Ascending aorta (tissue), 2 donors: ENCODE measurements around the gene SMIM11. TPM values are rescaled to one million over a fixed set of nuclear protein-coding genes. Genes with fewer than 3 reads are reported as not detected.

Experiments used
- DNase-seq, 2 donors: peaks; one replicate each; pipeline ENCODE4 v3.0.0-alpha.2; 2019; ENCODE audit warnings: low spot score in 2 of 2
- H3K27ac ChIP-seq, 2 donors: fragments of 200-600 bp; sonication (generic); one replicate each; pipeline ENCODE4 v1.5.1; 2016 to 2017; ENCODE audit warnings: mild to moderate bottlenecking in 1 of 2
- H3K27me3 ChIP-seq: fragments of 200-600 bp; sonication (generic); one replicate; pipeline ENCODE4 v1.5.1; 2017
- H3K36me3 ChIP-seq, 2 donors: fragments of 200-600 bp; sonication (generic); one replicate each; pipeline ENCODE4 v1.5.1; 2016
- H3K4me1 ChIP-seq, 2 donors: fragments of 200-600 bp; sonication (generic); one replicate each; pipeline ENCODE4 v1.5.1; 2016 to 2017; ENCODE audit warnings: mild to moderate bottlenecking in 1 of 2
- H3K4me3 ChIP-seq, 2 donors: fragments of 200-600 bp; sonication (generic); one replicate each; pipeline ENCODE4 v1.5.1; 2016 to 2017; ENCODE audit warnings: mild to moderate bottlenecking in 1 of 2
- H3K9me3 ChIP-seq, 2 donors: fragments of 200-600 bp; sonication (generic); one replicate each; pipeline ENCODE4 v1.5.1; 2016
- CTCF ChIP-seq, 3 experiments: fragments of 200-600 bp in 2 of 3; fragments of 450-650 bp in 1 of 3; sonication (generic) in 2 of 3; IDR thresholded peaks; one replicate each; pipeline ENCODE4 v1.5.1; 2016 to 2019; ENCODE audit warnings: antibody characterized with exemption in 3 of 3, mild to moderate bottlenecking in 1 of 3, moderate library complexity in 1 of 3
- intact Hi-C: fragments of 100-400 bp; cut with DNase I; formaldehyde crosslinking; loops from one replicate; pipeline ENCODE4 v1.15.1; 2023
- total RNA-seq: library from RNA; depleted of rRNA; stranded (reverse); fragments of >200 nt; gene quantifications from one replicate; pipeline ENCODE4 v1.1.0, GENCODE V29; 2016

SMIM11 gene
- total RNA-seq, 1 donor from 2014 or later: not detected

GRCh38 chr21:34354836-34355235 lies 20.5 kb upstream of the SMIM11 start:
- Histone ChIP-seq H3K4me3 (no peak overlapping the region), H3K4me1 (peaks cover 0 to 8% of the 10 kb centered on the region in 2 donors), H3K9me3 (no peaks in the 10 kb centered on the region), H3K27me3 (no peaks in the 10 kb centered on the region), H3K36me3 (no peaks in the 10 kb centered on the region), H3K27ac (no peak overlapping the region)
- intact Hi-C loops: no loop called here
- no peak for TF ChIP-seq CTCF (IDR thresholded peaks at IDR 0.05)
- DNase-seq: peak in 1 of 2 donors; percentile 12

- TF ChIP-seq CTCF (IDR thresholded peaks at IDR 0.05): no peak
- Histone ChIP-seq H3K36me3 (no peaks in the 10 kb centered on the region), H3K27me3 (no peaks in the 10 kb centered on the region), H3K4me1 (peaks cover 0 to 8% of the 10 kb centered on the region in 2 donors), H3K4me3 (no peak overlapping the region), H3K9me3 (no peaks in the 10 kb centered on the region), H3K27ac (no peak overlapping the region)
- DNase-seq: peak in 1 of 2 donors; percentile 13
- intact Hi-C loops: no loop called here
Measured at GRCh38 chr21:34355570-34355969, 19.7 kb upstream of the SMIM11 start.

- Histone ChIP-seq H3K27me3 (no peaks in the 10 kb centered on the region), H3K27ac (no peak overlapping the region), H3K9me3 (no peaks in the 10 kb centered on the region), H3K4me1 (no peaks in the 10 kb centered on the region), H3K4me3 (no peak overlapping the region), H3K36me3 (no peaks in the 10 kb centered on the region)
- DNase-seq: peak in 1 of 2 donors; percentile 5
- no peak for TF ChIP-seq CTCF (IDR thresholded peaks at IDR 0.05)
- intact Hi-C loops: no loop called here
Measured at GRCh38 chr21:34357889-34358288, 17.4 kb upstream of the SMIM11 start.

- no peaks in the 10 kb centered on the region for H3K27me3 ChIP-seq
- H3K27ac ChIP-seq: no peak overlapping the region
- H3K36me3 ChIP-seq: no peaks in the 10 kb centered on the region
- DNase-seq: no peak
- TF ChIP-seq CTCF (IDR thresholded peaks at IDR 0.05): no peak
- H3K4me1 ChIP-seq: no peaks in the 10 kb centered on the region
- H3K9me3 ChIP-seq: no peaks in the 10 kb centered on the region
- intact Hi-C loops: no loop called here
- no peak overlapping the region for H3K4me3 ChIP-seq
Measured at GRCh38 chr21:34358866-34359265, 16.4 kb upstream of the SMIM11 start.

- Histone ChIP-seq H3K27me3 (no peaks in the 10 kb centered on the region), H3K4me3 (no peak overlapping the region), H3K36me3 (no peaks in the 10 kb centered on the region), H3K9me3 (no peaks in the 10 kb centered on the region), H3K4me1 (no peaks in the 10 kb centered on the region), H3K27ac (no peak overlapping the region)
- no peak for TF ChIP-seq CTCF (IDR thresholded peaks at IDR 0.05)
- DNase-seq: peak in 1 of 2 donors; percentile 27
- intact Hi-C loops: no loop called here
Measured at GRCh38 chr21:34360488-34361241, 14.6 kb upstream of the SMIM11 start.

GRCh38 chr21:34362136-34362444 lies 13.2 kb upstream of the SMIM11 start:
- intact Hi-C loops: no loop called here
- no peak for DNase-seq
- H3K4me3 ChIP-seq: no peak overlapping the region
- H3K27ac ChIP-seq: no peak overlapping the region
- no peaks in the 10 kb centered on the region for H3K9me3 ChIP-seq
- H3K27me3 ChIP-seq: no peaks in the 10 kb centered on the region
- H3K4me1 ChIP-seq: no peaks in the 10 kb centered on the region
- TF ChIP-seq CTCF (IDR thresholded peaks at IDR 0.05): no peak
- H3K36me3 ChIP-seq: no peaks in the 10 kb centered on the region
